Prostate gland (tissue), 2 donors: Measurements from ENCODE around the gene ATL1.

Source experiments
- CTCF ChIP-seq, 4 experiments: fragments of 200-600 bp in 2 of 4; fragments of 450-650 bp in 2 of 4; sonication (generic) in 2 of 4; IDR thresholded peaks; 1 replicate in 3 of 4; 2 replicates in 1 of 4; pipeline ENCODE4 v1.5.1; 2016 to 2019; ENCODE audit warnings: antibody characterized with exemption in 4 of 4, mild to moderate bottlenecking in 2 of 4, moderate library complexity in 2 of 4
- POLR2A ChIP-seq: fragments of 450-650 bp; IDR thresholded peaks from one replicate; pipeline ENCODE4 v1.6.1; 2016; ENCODE audit warnings: antibody characterized with exemption, mild to moderate bottlenecking
- POLR2AphosphoS5 ChIP-seq: sonication (generic); formaldehyde crosslinking; IDR thresholded peaks from one replicate; pipeline ENCODE4 v1.6.1; 2017; ENCODE audit warnings: antibody characterized with exemption

GRCh38 chr14:50598765-50599164 lies 38.8 kb downstream of the ATL1 start:
- TF ChIP-seq CTCF (IDR thresholded peaks at IDR 0.05) (no peak), POLR2A (no peak), POLR2AphosphoS5 (no peak)
